Peyer's patch (tissue), 4 donors: Measurements from ENCODE around the gene RND2.
"Not testable (repeated sequence)": the region's sequence is repeated elsewhere in the genome, so short reads cannot be mapped to it uniquely, and the experiment has no call there.

Experiments used
- CTCF ChIP-seq, 6 experiments: fragments of 450-650 bp in 4 of 6; fragments of 200-600 bp in 2 of 6; sonication (generic) in 1 of 6; IDR thresholded peaks; one replicate each; pipeline ENCODE4 v1.5.1; 2017 to 2019; ENCODE audit warnings: antibody characterized with exemption in 6 of 6, mild to moderate bottlenecking in 3 of 6, moderate library complexity in 1 of 6
- POLR2A ChIP-seq, 2 donors: fragments of 450-650 bp; IDR thresholded peaks; one replicate each; pipeline ENCODE4 v1.5.1; 2017; ENCODE audit warnings: antibody characterized with exemption in 2 of 2, mild to moderate bottlenecking in 2 of 2, moderate library complexity in 2 of 2

- not testable (repeated sequence) for TF ChIP-seq CTCF, POLR2A (IDR thresholded peaks at IDR 0.05)
These were observed 24.1 kb upstream of the RND2 start for GRCh38 chr17:43000894-43001293.
